Inflammatory macrophage treated with lipopolysaccharide for 4 hours (primary cell): Measurements from ENCODE around the gene ADCY5.

Experiments used
- DNase-seq: peaks from one replicate; pipeline ENCODE4 v3.0.0-alpha.2; 2020

The ADCY5 gene

GRCh38 chr3:123320221-123320620, 128.7 kb downstream of the ADCY5 start:
- no peak for DNase-seq

- DNase-seq = no peak
These were observed 129.1 kb downstream of the ADCY5 start for GRCh38 chr3:123319760-123320159.

GRCh38 chr3:123318374-123318773, 130.5 kb downstream of the ADCY5 start:
- DNase-seq = no peak

- no peak for DNase-seq
These were observed 131.2 kb downstream of the ADCY5 start for GRCh38 chr3:123317716-123318115.

- DNase-seq = no peak
These were observed 133.7 kb downstream of the ADCY5 start for GRCh38 chr3:123315271-123315595.

- no peak for DNase-seq
These were observed 134.3 kb downstream of the ADCY5 start for GRCh38 chr3:123314359-123315270.

- no peak for DNase-seq
These were observed 135.0 kb downstream of the ADCY5 start for GRCh38 chr3:123313889-123314288.

- DNase-seq = no peak
These were observed 136.3 kb downstream of the ADCY5 start for GRCh38 chr3:123312331-123313265.

GRCh38 chr3:123311201-123311600, 137.7 kb downstream of the ADCY5 start:
- DNase-seq = no peak

GRCh38 chr3:123310741-123311140, 138.1 kb downstream of the ADCY5 start:
- no peak for DNase-seq

- DNase-seq = no peak
These were observed 138.7 kb downstream of the ADCY5 start for GRCh38 chr3:123310186-123310585.

- no peak for DNase-seq
These were observed 141.8 kb downstream of the ADCY5 start for GRCh38 chr3:123307064-123307463.

- no peak for DNase-seq
These were observed 143.7 kb downstream of the ADCY5 start for GRCh38 chr3:123305192-123305591.

GRCh38 chr3:123303976-123304560, 144.8 kb downstream of the ADCY5 start:
- DNase-seq = no peak

- DNase-seq = no peak
These were observed 145.9 kb downstream of the ADCY5 start for GRCh38 chr3:123302961-123303360.

GRCh38 chr3:123301331-123302184, 147.3 kb downstream of the ADCY5 start:
- DNase-seq = no peak

GRCh38 chr3:123300583-123300982, 148.3 kb downstream of the ADCY5 start:
- no peak for DNase-seq

- DNase-seq = no peak
These were observed 148.8 kb downstream of the ADCY5 start for GRCh38 chr3:123300056-123300455.

- DNase-seq = no peak
These were observed 149.3 kb downstream of the ADCY5 start for GRCh38 chr3:123299581-123299980.

- no peak for DNase-seq
These were observed 150.0 kb downstream of the ADCY5 start for GRCh38 chr3:123298903-123299302.

GRCh38 chr3:123297627-123297899, 151.3 kb downstream of the ADCY5 start:
- no peak for DNase-seq

- no peak for DNase-seq
These were observed 151.9 kb downstream of the ADCY5 start for GRCh38 chr3:123296836-123297626.
